Astrocyte (in vitro differentiated cells and primary cell): ENCODE results near the gene LHFPL2. TPM values are rescaled to one million over a fixed set of nuclear protein-coding genes. Genes with fewer than 3 reads are reported as not detected.

Source experiments
- DNase-seq: peaks from one replicate; pipeline ENCODE4 v3.0.0-alpha.2; 2010; ENCODE audit warnings: low read depth
- FAIRE-seq: peaks from 2 replicates; lab custom pipeline; 2011; peaks lifted over from hg19 to GRCh38; lab: Jason Lieb, UNC
- H2AFZ ChIP-seq: 2 replicates; pipeline ENCODE4 v1.6.0; 2012; ENCODE audit warnings: low read depth, low read length, inconsistent platforms
- H3K27ac ChIP-seq: 2 replicates; pipeline ENCODE4 v1.5.1; 2011; ENCODE audit warnings: low read depth, low read length, inconsistent platforms
- H3K27me3 ChIP-seq: 2 replicates; pipeline ENCODE4 v1.6.0; 2011; ENCODE audit warnings: low read length, inconsistent platforms; ENCODE audit not compliant: insufficient read depth
- H3K36me3 ChIP-seq: 2 replicates; pipeline ENCODE4 v1.5.1; 2011; ENCODE audit warnings: low read length, inconsistent platforms; ENCODE audit not compliant: insufficient read depth
- H3K4me1 ChIP-seq: 2 replicates; pipeline ENCODE4 v1.5.1; 2011; ENCODE audit warnings: low read length, inconsistent platforms; ENCODE audit not compliant: insufficient read depth
- H3K4me2 ChIP-seq: 2 replicates; pipeline ENCODE4 v1.6.0; 2012; ENCODE audit warnings: low read length, inconsistent platforms
- H3K4me3 ChIP-seq: 2 replicates; pipeline ENCODE4 v1.5.1; 2011; ENCODE audit warnings: low read depth, mild to moderate bottlenecking, low read length, inconsistent platforms; ENCODE audit not compliant: insufficient read depth
- H3K79me2 ChIP-seq: 2 replicates; pipeline ENCODE4 v1.6.0; 2012; ENCODE audit warnings: mild to moderate bottlenecking, low read length, inconsistent platforms; ENCODE audit not compliant: insufficient read depth
- H3K9ac ChIP-seq: 2 replicates; pipeline ENCODE4 v1.6.0; 2012; ENCODE audit warnings: mild to moderate bottlenecking, low read length, inconsistent platforms
- H3K9me3 ChIP-seq: 2 replicates; pipeline ENCODE4 v1.5.1; 2012; ENCODE audit warnings: low read depth, mild to moderate bottlenecking, low read length, inconsistent platforms; ENCODE audit not compliant: insufficient read depth
- H4K20me1 ChIP-seq: 2 replicates; pipeline ENCODE4 v1.6.0; 2012; ENCODE audit warnings: low read length, inconsistent platforms; ENCODE audit not compliant: insufficient read depth
- H3K27ac Mint-ChIP-seq: one replicate; pipeline ENCODE4 v1.8.0; 2021; ENCODE audit warnings: mild to moderate bottlenecking, mixed read lengths; ENCODE audit not compliant: unreplicated experiment
- H3K27me3 Mint-ChIP-seq: one replicate; pipeline ENCODE4 v1.8.0; 2021; ENCODE audit warnings: low read depth, mixed read lengths; ENCODE audit not compliant: unreplicated experiment
- H3K36me3 Mint-ChIP-seq: one replicate; pipeline ENCODE4 v1.8.0; 2021; ENCODE audit warnings: low read depth, mixed read lengths; ENCODE audit not compliant: unreplicated experiment
- H3K4me1 Mint-ChIP-seq: one replicate; pipeline ENCODE4 v1.8.0; 2021; ENCODE audit warnings: low read depth, mixed read lengths; ENCODE audit not compliant: unreplicated experiment
- H3K4me3 Mint-ChIP-seq: one replicate; pipeline ENCODE4 v1.8.0; 2021; ENCODE audit warnings: mild to moderate bottlenecking, moderate library complexity, mixed read lengths; ENCODE audit not compliant: unreplicated experiment
- H3K9me3 Mint-ChIP-seq: one replicate; pipeline ENCODE4 v1.8.0; 2021; ENCODE audit warnings: mild to moderate bottlenecking, mixed read lengths; ENCODE audit not compliant: unreplicated experiment
- EZH2 ChIP-seq: IDR thresholded peaks from 2 replicates; pipeline ENCODE4 v1.6.1; 2012; ENCODE audit warnings: mild to moderate bottlenecking, low read length, inconsistent platforms; ENCODE audit not compliant: insufficient read depth
- total RNA-seq: library from RNA; stranded (reverse); gene quantifications from 2 replicates; pipeline ENCODE4 v1.2.1, GENCODE V29; 2021
- TF ChIP-seq, protein P1 (sequence below): IDR thresholded peaks from 2 replicates; pipeline ENCODE4 v1.5.1; 2011; ENCODE audit warnings: low read depth, mild to moderate bottlenecking, inconsistent platforms, low read length, moderate library complexity; ENCODE audit not compliant: insufficient read depth

LHFPL2 gene
- total RNA-seq, 1 donor from 2014 or later, result 17.0 TPM

DNA sequence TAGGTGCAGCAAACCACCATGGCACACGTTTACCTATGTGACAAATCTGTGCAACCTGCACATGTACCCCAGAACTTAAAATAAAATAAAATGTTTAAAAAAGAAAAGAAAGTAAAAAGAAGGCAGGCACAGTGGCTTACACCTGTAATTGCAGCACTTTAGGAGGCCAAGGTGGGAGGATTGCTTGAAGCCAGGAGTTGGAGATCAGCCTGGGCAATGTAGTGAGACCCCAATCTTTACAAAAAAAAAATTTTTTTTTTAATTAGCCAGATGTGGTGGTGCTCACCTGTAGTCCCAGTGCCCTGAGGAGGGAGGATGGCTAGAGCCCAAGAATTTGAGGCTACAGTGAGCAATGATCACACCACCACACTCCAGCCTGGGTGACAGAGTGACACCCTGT, 12.5 kb upstream of the LHFPL2 start:
- no peaks in the 10 kb centered on the region for H3K9me3 ChIP-seq
- H3K4me2 ChIP-seq, result no peak overlapping the region
- FAIRE-seq, result no peak
- H3K36me3 ChIP-seq, result no peaks in the 10 kb centered on the region
- Mint-ChIP-seq H3K4me3 (no peak overlapping the region), H3K27me3 (peaks cover 9% of the 10 kb centered on the region), H3K27ac (no peak overlapping the region), H3K9me3 (no peaks in the 10 kb centered on the region), H3K4me1 (no peaks in the 10 kb centered on the region), H3K36me3 (no peaks in the 10 kb centered on the region)
- H3K27me3 ChIP-seq, result no peaks in the 10 kb centered on the region
- H3K27ac ChIP-seq, result no peak overlapping the region
- no peaks in the 10 kb centered on the region for H4K20me1 ChIP-seq
- no peak for TF ChIP-seq EZH2
- TF ChIP-seq, protein P1, sequence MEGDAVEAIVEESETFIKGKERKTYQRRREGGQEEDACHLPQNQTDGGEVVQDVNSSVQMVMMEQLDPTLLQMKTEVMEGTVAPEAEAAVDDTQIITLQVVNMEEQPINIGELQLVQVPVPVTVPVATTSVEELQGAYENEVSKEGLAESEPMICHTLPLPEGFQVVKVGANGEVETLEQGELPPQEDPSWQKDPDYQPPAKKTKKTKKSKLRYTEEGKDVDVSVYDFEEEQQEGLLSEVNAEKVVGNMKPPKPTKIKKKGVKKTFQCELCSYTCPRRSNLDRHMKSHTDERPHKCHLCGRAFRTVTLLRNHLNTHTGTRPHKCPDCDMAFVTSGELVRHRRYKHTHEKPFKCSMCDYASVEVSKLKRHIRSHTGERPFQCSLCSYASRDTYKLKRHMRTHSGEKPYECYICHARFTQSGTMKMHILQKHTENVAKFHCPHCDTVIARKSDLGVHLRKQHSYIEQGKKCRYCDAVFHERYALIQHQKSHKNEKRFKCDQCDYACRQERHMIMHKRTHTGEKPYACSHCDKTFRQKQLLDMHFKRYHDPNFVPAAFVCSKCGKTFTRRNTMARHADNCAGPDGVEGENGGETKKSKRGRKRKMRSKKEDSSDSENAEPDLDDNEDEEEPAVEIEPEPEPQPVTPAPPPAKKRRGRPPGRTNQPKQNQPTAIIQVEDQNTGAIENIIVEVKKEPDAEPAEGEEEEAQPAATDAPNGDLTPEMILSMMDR, result no peak
- H3K9ac ChIP-seq, result no peak overlapping the region
- H3K79me2 ChIP-seq, result no peaks in the 10 kb centered on the region
- no peak for DNase-seq
- peaks cover 15% of the 10 kb centered on the region for H3K4me1 ChIP-seq
- no peak overlapping the region for H3K4me3 ChIP-seq
- no peak overlapping the region for H2AFZ ChIP-seq

DNA sequence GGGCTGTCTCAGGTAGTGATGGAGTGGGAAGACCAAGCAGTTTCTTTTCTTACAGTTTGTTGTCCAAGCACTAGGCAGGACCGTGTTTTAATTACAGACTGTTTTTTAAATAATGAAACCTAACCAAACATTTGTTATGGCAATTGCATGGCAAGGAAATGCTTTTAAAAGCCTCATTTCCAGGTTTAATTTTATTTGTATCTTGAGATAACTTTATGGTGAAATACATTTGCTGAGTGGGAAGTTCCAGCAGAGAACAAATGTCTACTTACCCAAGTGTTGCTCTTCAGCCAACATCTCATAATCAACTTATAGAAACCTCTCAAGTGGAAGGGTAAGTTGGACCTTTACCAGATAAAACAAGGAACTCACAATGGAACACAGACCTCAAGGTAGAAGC, 11.8 kb upstream of the LHFPL2 start:
- H3K27me3 ChIP-seq, result no peaks in the 10 kb centered on the region
- H3K9ac ChIP-seq, result no peak overlapping the region
- H3K36me3 ChIP-seq, result no peaks in the 10 kb centered on the region
- DNase-seq, result no peak
- FAIRE-seq, result no peak
- H4K20me1 ChIP-seq, result no peaks in the 10 kb centered on the region
- H3K4me1 ChIP-seq, result peaks cover 15% of the 10 kb centered on the region
- H3K4me3 Mint-ChIP-seq, result no peak overlapping the region
- no peaks in the 10 kb centered on the region for H3K9me3 Mint-ChIP-seq
- H2AFZ ChIP-seq, result no peak overlapping the region
- H3K4me2 ChIP-seq, result no peak overlapping the region
- peaks cover 5% of the 10 kb centered on the region for H3K27me3 Mint-ChIP-seq
- no peaks in the 10 kb centered on the region for H3K9me3 ChIP-seq
- no peaks in the 10 kb centered on the region for H3K79me2 ChIP-seq
- H3K27ac Mint-ChIP-seq, result no peak overlapping the region
- no peaks in the 10 kb centered on the region for H3K4me1 Mint-ChIP-seq
- no peak overlapping the region for H3K4me3 ChIP-seq
- no peaks in the 10 kb centered on the region for H3K36me3 Mint-ChIP-seq
- TF ChIP-seq, protein P1, result no peak
- no peak for TF ChIP-seq EZH2
- H3K27ac ChIP-seq, result peak overlapping the region; percentile 10

DNA sequence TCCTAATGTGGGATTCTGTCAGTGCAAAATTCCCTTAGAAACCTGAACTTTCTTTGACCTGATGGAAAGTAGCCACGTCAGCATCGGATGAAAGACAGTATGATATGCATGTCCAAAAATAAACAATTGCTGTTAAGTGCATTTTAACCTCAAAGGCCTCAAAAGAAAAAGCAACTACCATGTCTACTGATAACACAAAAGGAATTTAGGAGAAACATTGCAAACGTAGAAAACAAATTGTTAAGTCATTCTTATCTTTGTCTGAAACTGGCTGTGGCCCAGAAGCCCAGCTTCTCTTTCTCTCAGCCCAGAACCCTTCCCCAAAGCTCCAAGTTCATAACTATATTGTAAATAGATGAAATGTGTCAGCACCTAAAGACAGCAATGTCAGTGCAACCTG, 11.1 kb upstream of the LHFPL2 start:
- Histone ChIP-seq H3K36me3 (no peaks in the 10 kb centered on the region), H3K4me2 (peak overlapping the region; percentile 31), H4K20me1 (no peaks in the 10 kb centered on the region), H3K4me3 (no peak overlapping the region), H3K4me1 (peaks cover 15% of the 10 kb centered on the region), H3K9me3 (no peaks in the 10 kb centered on the region), H2AFZ (no peak overlapping the region), H3K9ac (peak overlapping the region; percentile 5), H3K27me3 (no peaks in the 10 kb centered on the region), H3K79me2 (no peaks in the 10 kb centered on the region), H3K27ac (peak overlapping the region; percentile 50)
- TF ChIP-seq, protein P1, result no peak
- no peak for TF ChIP-seq EZH2
- Mint-ChIP-seq H3K4me3 (no peak overlapping the region), H3K4me1 (no peaks in the 10 kb centered on the region), H3K27me3 (peaks cover 5% of the 10 kb centered on the region), H3K27ac (no peak overlapping the region), H3K36me3 (no peaks in the 10 kb centered on the region), H3K9me3 (no peaks in the 10 kb centered on the region)
- DNase-seq, result peak; percentile 91
- no peak for FAIRE-seq
